HL-60/S4 (cell line): ENCODE results near the gene LARGE1.

ENCODE experiments used
- in situ Hi-C: fragments of 300-500 bp; cut with MboI; formaldehyde crosslinking; loops from 2 replicates; pipeline ENCODE4 v1.14.3; 2022; ENCODE audit warnings: low sequenced_read_pairs

The LARGE1 gene

DNA sequence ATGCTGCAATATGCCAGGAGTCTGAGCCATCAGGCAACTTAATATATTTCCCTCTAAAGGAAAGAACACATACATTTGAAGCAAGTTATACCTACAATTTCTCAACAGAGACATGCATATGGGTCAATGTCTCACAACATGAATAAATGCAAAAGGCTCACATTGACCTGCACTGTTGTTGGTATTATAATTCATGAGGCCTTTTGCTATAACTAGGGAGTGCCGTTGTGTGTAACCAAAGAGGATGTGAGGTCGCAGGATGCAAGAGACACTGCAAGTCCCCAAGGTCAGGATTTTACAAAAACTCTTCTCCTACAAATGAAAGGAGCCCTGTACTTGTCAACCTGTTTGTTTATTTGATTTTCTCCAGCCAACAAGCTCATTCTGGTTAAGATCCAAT lies 250.5 kb downstream of the LARGE1 start:
- in situ Hi-C loops, result no loop called here

DNA sequence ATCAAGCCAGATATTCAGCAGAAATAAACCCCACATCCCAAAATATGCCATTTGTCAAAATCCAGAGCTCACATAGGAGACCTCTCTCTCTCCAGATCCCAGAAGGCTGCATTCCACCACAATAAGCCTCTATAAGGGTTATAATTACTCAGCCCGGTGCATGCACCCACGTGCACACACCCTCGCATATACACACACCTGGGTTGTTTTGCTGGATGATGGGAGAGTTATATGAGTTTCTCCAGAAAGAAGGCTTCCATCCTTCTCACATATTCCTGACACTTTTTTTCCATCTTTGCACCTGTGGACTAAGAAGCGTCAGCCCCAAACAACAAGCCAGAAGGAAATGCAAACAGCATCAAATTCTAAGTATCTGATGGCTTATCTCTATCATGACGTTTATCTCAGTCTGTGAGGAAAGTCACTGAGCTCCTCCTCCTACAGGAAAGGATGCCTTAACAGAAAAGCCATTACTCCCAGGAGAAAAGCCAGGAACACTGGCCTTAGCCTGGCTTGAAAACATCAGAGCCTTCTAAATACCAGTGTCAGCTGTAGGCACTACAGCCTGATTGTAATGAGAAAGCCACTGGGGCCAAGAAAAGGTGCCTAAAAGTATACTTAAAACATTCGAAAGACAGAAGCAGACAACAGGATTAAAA lies 253.2 kb downstream of the LARGE1 start:
- in situ Hi-C loops, result no loop called here

DNA sequence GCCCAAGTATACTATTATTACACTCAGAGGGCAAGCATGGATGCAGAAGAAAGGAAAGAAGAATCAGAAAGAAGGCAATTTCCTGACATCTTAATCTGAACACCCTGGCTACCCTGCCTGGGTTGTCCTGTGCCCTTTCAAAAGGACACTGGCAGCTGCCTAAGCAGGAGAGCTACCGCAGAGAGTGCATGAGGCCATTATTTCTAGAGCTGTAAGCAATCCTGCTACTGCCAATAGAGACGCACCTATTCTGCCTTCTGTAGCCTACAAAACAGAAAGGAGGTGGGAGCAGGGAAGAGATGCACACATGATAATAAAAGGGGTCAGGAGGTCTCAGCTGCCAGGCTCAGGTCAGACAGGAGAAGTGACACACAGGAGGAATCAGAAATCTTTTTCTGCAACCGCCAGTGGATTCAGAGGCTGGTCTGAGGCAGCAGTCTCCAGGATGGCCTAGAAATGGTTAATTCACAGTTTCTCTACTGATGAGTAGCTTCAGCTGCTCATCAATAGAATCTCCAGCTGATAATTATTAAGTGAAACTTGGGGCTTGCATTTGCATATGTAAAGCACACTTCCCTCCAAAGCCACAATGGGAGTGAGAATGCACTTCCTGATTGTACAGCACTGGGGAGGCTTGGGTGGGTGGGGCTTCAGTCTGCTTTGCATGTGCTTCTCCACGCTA lies 253.9 kb downstream of the LARGE1 start:
- in situ Hi-C loops, result no loop called here

DNA sequence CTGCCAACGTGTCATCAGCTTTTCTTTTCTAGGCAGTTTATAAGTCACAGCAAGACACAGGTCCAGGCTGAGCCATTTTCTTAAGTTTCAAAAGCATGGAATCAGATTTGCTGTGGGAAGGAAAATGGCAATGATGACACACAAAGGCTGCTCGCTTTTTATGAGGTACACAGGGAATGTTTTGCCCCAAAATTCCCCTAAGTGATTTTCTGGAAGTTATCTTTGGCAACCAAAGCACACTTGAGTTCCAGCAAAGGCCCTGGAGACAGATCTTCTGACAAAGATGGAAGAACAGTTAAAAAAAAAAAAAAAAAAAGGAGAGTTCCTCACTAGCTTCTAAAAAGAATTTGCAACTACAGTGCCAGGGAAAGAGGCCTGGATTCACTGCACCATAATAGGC lies 260.8 kb downstream of the LARGE1 start:
- in situ Hi-C loops, result no loop called here

DNA sequence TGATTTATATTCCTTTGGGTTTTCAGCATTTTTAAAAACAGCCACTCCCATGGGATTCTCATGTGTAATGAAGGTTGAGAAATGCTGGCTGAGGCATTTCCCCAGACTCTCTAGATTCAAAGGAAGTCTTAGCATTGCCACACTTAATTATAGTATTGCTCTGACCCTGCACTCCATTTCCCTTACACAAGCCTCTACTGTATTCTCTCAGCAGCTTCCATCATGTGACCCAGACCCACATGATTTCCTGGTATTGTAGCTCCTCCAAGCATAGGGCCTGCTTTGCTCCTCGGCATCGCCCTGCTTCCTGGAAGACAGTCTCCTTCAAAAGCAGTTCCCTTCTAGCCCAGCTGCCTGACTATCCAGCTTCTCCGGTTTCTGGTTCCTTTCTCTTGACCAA lies 261.5 kb downstream of the LARGE1 start:
- in situ Hi-C loops, result no loop called here

DNA sequence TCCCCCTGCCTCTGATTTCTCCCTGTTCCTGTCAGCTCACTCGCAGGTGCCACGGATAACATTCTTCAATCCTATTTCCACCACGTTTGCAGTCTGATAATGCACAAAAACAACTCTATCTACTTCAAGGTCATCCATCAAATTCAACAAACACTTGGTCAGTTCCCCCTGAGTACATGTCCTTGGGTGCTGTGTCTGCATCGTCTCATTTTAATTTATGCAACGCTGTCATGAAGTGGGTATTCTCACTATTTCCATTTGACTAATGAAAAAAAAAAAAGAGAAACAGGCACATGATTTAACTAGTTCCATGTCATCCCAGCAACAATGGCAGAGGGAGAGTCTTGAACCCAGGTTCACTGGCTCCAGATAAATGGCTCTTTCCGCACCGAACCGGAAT lies 262.6 kb downstream of the LARGE1 start:
- in situ Hi-C loops, result no loop called here

DNA sequence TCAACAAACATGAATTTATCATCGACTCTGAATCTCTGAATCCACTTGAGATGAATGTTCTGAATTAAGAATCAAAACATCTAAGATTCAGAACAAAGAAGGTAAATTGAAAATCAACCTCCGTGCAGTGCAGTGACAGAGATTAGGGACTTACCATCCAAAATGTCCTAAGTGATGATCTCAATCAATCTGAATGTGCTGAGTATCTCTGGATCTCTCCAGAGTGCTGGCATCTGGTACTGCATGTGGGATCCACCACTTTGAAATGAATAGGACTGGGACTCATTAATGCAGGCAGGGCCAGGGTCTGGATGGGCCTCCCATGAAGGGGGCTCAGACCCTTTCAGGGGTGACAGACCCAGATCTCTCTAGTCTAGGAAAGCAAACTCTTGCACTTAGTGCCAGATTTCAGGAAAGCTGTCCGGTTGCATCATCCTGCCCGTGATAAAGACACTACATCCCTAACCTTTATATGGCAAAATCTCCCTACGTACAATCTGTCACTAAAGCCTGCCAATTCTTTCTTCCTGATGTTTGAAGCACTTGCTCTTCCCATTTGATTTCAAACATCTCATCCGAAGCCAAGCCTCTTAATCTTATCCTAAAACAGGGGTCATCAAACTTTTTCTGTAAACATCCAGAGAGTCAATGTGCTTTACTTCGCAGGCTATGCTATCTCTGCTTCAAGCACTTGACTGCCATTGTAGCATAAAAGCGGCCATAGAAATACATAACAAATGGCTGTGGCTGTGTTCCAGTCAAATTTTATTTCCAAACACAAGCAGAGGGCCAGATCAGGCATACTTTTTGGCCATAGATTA lies 263.3 kb downstream of the LARGE1 start:
- in situ Hi-C loops, result no loop called here

DNA sequence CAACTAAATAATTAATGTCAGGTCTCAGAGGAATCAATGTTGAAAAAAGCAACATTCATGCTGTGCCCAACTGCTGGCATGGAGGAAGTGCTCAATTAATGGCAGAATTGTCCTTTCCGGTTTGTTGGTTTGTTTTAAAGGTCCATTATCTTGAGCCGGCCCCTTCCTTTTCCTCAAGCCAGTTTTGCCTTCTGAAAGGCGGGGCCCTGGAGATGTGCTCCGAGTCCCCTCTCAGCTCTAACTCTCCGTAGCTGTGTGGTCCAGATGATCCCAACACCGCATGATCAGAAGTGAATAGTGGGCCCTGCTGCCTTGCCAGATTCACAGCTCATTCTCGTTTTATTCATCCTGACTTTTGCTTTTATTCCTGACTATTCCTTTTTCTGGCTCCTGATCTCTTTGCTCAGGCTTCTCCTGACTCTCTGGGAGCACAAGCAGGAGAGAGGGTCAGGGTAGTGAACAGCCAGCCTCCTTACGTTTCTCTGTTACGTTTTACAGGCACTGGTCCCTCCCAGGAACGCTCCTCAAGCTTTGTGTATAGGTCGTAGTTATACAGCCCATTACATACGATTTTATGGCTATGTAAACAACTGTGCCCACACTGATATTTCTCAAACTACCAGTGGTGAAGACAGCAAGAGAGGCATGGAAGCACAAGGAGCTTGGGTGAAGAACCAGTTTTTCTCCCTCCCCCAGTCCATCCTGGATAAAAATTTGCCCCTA lies 265.9 kb downstream of the LARGE1 start:
- in situ Hi-C loops, result no loop called here

DNA sequence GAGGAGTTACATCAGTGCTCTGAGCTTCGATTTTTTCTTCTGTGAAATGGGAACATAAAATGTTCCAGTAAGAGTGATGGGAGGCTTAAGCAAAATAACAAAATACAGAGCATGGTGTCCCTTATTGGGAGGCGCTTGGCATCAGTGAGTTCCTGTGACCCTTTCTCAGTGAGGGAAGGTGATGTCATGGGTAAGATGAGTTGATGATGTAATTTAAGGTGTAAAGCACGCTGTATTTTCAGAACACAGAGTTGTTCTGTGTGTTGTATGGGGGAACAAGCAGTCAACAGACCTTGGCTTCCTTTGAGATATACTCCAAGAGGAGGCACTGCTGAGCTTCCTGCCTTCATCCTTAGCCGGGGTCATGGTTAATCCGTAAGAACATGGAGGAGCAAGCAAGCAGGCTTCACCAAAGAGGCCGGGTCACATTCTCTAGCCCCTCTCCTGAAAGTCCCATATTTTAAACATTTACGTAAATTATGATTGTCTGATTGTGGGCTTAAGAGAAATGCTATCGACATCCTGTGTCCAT lies 266.7 kb downstream of the LARGE1 start:
- in situ Hi-C loops, result no loop called here

DNA sequence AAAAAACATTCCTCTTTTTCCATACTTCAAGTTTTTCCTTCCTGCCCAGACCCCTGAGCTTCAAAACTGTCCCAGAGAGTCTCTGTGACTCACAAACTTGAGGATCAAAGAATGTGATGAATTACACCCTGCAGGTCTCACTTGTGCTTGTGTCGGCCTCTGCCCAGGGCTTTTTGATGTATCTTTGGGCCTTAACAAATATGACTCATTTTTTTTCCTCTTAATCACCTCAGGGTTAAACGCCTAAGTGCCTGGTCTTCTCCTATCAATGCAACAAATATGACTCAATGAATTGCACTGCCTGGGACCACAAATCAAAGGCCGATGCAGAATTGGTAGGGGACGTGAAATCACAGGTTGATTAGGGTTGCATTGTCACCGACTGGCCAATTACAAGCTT lies 267.7 kb downstream of the LARGE1 start:
- in situ Hi-C loops, result no loop called here

DNA sequence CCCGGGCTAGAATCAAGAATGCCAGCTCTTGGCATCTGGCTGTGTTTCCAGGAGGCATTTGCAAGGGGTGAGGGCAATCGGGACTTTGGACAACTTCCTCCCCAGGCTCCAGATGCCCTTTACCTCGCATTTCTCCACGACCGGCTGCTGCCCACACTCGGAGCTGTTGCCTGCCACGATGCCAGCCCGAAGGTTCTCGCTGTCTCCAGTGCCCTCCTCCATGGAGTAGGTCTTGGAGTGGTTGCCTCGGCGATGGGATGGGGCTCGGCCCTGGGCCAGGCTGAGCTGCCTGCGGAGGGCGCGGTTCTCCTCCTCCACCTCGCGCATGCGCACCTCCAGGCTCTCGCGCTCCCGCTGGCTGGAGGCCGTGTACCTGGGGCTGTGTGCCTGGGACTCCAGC lies 270.0 kb downstream of the LARGE1 start:
- in situ Hi-C loops, result no loop called here

DNA sequence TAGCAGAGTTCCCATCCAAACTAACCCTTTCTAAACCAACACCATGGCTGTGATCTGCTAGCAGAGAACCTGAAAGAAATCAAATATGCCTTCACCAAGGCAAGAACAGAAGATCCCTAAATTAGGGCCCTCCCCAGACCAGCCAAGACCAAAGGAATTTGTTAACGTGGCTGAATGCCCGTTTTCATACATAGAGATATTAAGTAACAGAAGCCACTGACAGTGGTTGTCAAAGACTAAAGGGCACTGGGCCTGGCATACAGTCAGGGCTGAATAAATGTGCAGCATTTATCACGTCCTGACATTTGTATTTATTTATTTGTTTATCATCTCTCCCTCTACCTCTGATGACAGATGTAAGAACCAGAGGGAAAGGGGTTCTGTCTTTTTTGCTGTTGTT lies 271.8 kb downstream of the LARGE1 start:
- in situ Hi-C loops, result no loop called here

DNA sequence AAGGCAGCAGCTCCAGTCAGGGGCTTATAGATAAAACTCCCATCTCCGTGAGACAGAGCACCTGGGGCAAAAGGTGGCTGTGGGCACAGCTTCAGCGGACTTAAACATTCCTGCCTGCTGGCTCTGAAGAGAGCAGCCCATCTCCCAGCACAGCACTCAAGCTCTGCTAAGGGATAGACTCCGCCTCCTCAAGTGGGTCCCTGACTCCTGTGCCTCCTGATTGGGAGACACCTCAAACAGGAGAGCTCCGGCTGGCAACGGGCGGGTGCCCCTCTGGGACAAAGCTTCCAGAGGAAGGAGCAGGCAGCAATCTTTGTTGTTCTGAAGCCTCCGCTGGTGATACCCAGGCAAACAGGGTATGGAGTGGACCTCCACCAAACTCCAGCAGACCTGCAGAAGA lies 279.4 kb downstream of the LARGE1 start:
- in situ Hi-C loops, result no loop called here

DNA sequence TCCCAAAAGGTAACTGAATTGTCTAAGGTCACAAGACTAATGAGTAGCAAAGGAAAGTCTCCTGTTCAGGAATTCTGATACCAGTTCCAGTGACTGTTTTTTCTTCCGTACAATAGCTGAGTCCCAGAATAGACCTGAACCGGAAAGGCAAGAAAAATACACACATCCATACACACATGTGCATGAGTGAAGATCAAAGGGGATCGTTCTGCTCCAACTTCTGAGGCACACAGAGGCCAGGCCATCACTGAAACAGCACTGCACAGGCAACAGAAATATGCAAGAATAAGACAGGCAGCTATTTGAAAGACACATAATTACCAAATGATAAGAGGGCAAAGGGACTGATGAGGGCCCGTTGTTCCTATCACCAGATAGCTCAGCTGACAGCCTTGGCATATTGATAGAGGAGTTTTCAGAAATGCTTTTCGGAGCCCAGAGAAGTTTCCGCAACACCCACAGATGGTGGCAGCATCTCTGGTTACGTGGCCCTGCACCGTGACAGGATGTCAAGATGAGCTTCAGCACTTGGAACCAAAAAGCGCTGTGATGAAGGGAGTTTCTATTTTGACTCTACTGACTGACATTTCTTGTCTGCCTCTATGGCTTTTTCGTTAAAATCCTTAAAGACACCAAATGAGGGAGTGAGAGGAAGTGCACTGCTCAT lies 280.6 kb downstream of the LARGE1 start:
- in situ Hi-C loops, result no loop called here

DNA sequence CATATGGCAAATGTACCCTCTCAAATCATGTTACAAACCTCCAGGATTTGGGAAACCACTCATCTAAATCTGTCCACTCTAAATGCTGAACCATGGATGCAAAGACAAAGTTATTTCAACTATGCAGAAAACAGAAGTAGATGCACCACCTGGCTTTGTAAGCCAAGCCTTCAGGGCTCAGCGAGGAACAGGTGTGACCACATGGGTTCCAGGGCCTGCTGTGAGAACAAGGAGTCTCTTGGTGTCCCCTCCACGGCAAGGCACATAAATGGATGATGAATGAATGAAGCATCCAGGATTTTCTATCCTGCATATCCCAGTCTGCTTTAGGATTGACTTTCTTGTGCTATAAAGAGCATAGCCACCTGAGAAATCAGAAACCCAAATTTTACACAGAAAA lies 284.5 kb downstream of the LARGE1 start:
- in situ Hi-C loops, result no loop called here

DNA sequence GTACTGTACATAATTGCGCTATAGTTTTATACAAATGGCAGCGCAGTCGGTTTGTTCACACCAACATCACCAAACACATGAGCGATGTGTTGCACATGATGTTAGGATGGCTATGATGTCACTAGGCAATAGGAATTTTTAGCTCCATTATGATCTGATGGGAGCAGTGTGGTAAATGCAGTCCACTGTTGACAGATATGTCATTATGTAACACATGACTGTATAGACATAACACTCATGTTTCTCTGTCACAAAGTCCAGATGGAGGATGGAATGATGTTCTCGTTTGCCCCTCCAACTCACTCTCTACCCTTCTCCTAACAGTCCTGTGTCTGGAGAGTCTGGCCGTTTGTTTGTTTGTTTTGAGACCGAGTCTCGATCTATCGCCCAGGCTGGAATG lies 288.5 kb downstream of the LARGE1 start:
- in situ Hi-C loops, result no loop called here

DNA sequence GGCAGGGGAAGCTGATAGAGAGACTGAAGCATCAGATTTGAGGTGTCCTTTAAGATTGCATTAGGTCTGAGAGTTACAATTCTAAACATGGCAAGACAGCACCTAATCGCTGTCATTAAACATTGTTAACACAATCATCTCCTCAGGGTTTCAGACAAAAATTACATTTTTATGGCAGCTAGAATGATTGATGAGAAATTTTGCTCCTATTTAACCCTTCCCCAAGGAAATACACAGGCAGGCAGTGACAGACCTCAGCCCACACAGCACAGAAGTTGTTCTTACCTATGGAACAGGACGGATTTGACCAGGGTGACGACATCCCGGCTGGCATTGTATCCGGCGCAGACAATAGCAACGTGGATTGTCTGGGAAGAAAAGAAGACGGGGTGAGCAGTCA lies 294.3 kb downstream of the LARGE1 start:
- in situ Hi-C loops, result no loop called here

DNA sequence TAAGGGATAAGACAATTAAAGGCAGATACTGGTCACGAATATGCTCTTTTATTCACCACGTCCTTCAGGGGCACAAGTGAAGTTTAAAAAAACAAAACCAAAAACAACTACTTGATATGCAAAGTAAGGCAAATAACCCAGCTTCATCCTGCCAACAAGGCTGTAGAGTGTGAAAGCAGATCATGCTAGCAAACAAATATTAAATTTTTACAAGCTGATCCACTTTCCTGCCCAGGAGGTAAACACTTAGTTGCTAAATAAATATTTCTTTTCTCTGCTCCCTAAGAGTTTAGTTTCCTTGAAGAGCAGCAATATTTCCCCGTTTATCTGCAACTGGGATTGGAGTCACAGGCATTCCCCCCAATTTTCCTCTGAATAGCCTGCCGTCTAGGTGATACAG lies 300.2 kb downstream of the LARGE1 start:
- in situ Hi-C loops, result no loop called here

DNA sequence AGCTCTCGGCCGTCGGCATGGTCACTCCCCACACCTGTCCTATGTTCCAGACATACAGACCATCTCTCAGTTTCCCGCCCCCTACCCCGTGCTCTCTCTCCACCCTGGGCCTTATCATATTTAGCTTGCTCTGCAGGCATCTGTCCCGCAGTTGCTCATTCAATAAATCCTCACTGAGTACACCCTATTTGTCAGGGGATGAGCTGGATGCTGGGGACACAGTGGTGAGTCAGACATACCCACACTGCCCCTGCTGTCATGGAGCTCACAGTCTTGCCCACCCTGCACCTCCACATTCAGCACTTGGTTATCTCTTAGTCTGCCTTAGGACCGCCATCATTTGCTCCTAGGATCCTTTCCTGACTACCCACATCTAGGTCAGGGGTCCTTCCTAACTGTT lies 313.8 kb downstream of the LARGE1 start:
- in situ Hi-C loops, result no loop called here

DNA sequence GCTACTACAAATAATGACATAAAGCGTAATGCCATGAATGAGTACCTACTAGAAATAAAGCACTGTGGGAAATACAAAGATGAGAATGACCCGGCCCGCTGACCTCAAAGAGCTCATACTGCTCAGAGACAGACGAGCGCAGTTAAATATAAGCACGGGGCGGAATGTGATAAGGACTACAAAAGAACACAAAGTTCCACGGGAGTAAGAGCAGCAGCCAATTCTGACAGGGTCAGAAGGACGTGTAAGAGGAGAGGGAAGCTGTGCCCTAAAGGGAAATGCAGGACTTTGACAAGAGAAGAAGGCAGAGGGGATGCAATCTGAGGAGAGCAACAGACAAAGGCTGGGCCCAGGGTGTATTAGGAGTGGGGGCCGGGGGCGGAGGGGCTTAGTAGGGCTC lies 314.6 kb downstream of the LARGE1 start:
- in situ Hi-C loops, result no loop called here

DNA sequence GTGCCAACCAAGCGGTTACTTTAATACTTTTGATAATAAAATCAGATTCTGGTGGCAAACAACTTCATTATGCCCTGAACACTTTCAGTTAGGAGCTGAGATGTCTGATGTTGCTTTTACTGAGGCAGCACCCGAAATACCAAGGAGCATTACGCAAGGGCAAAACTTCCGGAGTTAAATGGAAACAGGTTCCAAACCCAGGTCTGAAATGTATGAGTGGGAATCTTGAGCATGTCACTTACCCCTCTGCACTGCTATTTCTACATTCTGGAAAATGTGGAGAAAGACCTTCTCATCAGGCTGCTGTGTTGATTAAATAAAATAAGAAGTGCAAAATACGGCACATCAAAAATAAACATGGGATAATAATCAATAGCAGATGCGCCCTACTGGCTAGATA lies 315.1 kb downstream of the LARGE1 start:
- in situ Hi-C loops, result no loop called here
